HUES48 (cell line): Measurements from ENCODE around the gene OGFOD2.

Source experiments
- H3K27ac ChIP-seq: one replicate; pipeline ENCODE4 v1.7.0; 2013; ENCODE audit warnings: low read depth, low read length, inconsistent platforms
- H3K27me3 ChIP-seq: 2 replicates; pipeline ENCODE4 v1.6.1; 2013; ENCODE audit warnings: mild to moderate bottlenecking, low read length; ENCODE audit not compliant: control insufficient read depth, insufficient read depth
- H3K36me3 ChIP-seq: 2 replicates; pipeline ENCODE4 v1.6.1; 2013; ENCODE audit warnings: low read length; ENCODE audit not compliant: control insufficient read depth, insufficient read depth
- H3K4me1 ChIP-seq: 2 replicates; pipeline ENCODE4 v1.6.1; 2013; ENCODE audit warnings: mild to moderate bottlenecking, low read length; ENCODE audit not compliant: control insufficient read depth, insufficient read depth
- H3K4me3 ChIP-seq: 2 replicates; pipeline ENCODE4 v1.5.1; 2013; ENCODE audit warnings: mild to moderate bottlenecking, low read depth, low read length
- H3K9ac ChIP-seq: 2 replicates; pipeline ENCODE4 v1.6.1; 2013; ENCODE audit warnings: mild to moderate bottlenecking, low read depth, low read length, moderate library complexity
- H3K9me3 ChIP-seq: 2 replicates; pipeline ENCODE4 v1.6.1; 2013; ENCODE audit warnings: low read length; ENCODE audit not compliant: control insufficient read depth, insufficient read depth

Gene OGFOD2

DNA sequence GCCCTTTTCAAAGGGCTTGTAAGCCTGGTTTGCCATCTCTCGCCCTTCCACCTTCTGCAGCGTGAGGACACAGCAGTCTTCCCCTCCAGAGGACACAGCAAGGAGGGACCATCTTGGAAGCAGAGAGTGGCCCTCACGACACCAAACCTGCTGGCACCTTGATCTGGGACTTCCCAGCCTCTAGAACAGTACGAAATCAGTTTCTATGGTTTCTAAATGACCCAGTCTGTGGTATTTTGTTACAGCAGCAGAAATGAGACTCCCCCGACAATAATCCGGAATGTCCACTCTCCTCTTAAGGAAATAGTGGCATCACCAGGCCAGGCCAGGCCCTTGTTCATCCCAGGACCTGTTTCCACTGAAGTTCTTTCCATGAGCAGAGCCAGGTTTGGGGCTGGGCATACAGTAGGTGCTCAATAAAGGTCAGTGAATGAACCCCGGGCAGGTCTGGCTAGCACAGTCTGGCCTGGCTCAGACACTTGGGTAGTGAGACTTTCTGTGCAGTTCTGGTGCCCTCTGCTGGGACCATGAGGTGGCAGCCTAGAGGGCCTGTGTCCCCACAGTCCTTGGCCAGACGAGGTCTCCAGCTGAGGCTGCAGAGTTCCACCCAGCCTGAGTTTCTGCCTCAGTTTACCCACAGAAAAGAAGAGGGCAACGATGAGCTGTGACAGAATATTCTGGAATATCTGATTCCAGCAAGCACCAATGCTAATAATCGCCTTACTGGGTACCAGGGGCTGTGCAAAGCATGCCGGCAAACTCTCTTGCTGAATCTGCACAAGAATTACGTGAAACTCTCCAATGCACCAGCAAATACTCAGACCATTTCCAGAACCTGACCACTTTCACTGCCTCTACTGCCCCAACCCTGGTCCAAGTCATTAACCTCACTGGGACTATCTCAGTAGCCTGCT, 22.8 kb upstream of the OGFOD2 start:
- Histone ChIP-seq H3K9me3 (no peaks in the 10 kb centered on the region), H3K27ac (no peak overlapping the region), H3K4me3 (no peak overlapping the region), H3K27me3 (no peaks in the 10 kb centered on the region), H3K36me3 (no peaks in the 10 kb centered on the region), H3K4me1 (no peaks in the 10 kb centered on the region), H3K9ac (no peak overlapping the region)

DNA sequence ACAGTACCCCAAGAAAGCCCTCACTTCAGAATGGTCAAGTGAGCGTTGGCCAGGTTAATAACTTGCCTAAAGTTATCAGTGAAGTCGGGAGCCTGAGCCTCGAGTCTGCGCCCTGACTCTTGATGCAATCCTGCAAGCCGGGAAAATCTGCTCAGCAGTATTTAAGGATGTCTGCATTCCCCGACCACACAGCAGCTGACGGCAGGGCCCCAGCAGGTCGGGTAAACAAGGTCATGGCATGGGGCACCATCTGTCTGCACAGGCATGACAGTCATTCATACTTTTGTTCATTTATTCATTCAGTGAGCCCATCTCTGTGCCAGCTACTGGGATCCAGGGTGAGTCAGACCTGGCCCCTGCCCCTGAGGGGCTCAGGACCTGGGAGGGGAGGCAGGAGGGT, 19.9 kb upstream of the OGFOD2 start:
- Histone ChIP-seq H3K27me3 (no peaks in the 10 kb centered on the region), H3K9ac (no peak overlapping the region), H3K4me1 (no peaks in the 10 kb centered on the region), H3K9me3 (no peaks in the 10 kb centered on the region), H3K27ac (no peak overlapping the region), H3K4me3 (no peak overlapping the region), H3K36me3 (no peaks in the 10 kb centered on the region)

DNA sequence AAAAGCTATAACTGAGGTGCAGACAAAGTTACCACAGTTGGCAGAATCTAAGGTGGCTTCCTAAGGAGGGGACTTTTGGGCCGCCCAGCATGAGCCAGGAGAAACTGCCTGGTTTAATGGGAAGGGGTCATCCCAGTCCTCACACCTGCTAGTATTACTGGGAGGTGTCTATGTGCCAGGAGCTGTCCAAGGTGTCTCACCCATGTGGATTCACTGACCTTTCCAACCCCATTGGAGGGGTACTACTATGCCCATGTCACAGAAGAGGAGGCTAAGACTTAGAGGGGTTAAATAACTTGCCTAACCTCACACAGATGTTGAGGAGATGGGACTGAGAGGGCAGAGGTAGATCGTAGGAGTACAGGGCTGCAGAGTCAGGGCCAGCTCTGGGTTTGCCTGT, 19.0 kb upstream of the OGFOD2 start:
- Histone ChIP-seq H3K9ac (no peak overlapping the region), H3K4me3 (no peak overlapping the region), H3K36me3 (no peaks in the 10 kb centered on the region), H3K4me1 (no peaks in the 10 kb centered on the region), H3K27ac (no peak overlapping the region), H3K9me3 (no peaks in the 10 kb centered on the region), H3K27me3 (no peaks in the 10 kb centered on the region)

DNA sequence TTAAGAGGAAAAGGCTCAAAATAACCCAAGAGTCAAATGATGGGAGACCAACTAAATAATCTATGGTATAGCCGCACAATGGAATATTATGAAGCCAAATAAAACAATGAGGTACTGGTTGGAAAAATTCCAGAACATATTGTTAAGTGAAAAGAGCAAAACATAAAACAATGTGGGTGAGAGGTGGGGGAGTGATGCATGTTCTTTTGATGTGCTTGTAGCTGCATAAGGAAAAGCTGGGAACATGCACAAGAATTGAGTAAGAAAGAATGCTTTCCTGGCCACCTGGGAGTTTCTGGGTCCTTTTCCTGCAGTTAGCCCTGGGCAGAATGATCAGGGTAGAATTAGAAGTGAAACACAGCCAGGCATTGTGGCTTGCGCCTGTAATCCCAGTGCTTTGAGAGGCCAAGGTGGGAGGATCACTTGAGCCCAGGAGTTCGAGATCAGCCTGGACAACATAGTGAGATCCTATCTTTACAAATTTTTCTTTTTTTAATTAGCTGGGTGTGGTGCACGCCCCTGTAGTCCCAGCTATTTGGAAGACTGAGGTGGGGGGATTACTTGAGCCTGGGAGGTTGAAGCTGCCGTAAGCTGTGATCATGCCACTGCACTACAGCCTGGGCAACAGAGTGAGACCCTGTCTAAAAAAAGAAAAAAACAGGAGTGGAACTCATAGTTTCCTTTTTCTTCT, 16.7 kb upstream of the OGFOD2 start:
- H3K9me3 ChIP-seq = no peaks in the 10 kb centered on the region
- H3K36me3 ChIP-seq = no peaks in the 10 kb centered on the region
- no peak overlapping the region for H3K4me3 ChIP-seq

DNA sequence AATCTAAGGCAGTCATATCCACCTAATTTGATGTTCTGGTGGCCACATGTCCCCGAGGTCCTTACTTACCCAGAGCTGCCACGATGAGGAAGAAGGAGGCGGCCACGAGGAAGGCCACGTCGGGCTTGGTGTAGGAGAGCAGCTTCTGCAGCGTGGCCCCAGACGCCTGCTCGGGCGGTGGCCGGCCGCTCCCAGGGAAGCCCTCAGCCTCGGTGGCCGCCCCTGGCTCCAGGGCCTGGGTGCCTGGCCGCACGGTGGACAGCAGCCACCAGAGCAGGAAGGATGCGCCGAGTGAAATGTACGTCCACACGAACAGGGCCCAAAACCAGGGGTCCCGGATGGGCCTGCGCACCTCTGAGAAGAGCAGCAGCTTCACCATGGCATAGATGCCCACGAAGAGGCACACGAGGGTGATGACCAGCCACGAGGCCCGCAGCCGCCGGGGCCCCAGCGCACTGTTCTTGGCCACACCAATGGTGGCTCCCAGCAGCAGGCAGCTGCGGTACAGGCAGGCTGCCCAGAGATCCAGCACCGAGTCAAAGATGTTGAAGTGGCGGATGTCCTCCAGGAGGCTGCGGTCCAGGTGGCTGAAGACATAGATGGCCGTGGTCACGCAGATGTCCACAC, 15.4 kb upstream of the OGFOD2 start:
- Histone ChIP-seq H3K27me3 (no peaks in the 10 kb centered on the region), H3K9ac (no peak overlapping the region), H3K27ac (no peak overlapping the region), H3K4me1 (no peaks in the 10 kb centered on the region), H3K4me3 (no peak overlapping the region), H3K36me3 (no peaks in the 10 kb centered on the region), H3K9me3 (no peaks in the 10 kb centered on the region)

More for the DNA sequence above, 16.7 kb upstream of the OGFOD2 start:
- Histone ChIP-seq H3K27me3 (no peaks in the 10 kb centered on the region), H3K27ac (no peak overlapping the region), H3K4me1 (no peaks in the 10 kb centered on the region), H3K9ac (no peak overlapping the region)

DNA sequence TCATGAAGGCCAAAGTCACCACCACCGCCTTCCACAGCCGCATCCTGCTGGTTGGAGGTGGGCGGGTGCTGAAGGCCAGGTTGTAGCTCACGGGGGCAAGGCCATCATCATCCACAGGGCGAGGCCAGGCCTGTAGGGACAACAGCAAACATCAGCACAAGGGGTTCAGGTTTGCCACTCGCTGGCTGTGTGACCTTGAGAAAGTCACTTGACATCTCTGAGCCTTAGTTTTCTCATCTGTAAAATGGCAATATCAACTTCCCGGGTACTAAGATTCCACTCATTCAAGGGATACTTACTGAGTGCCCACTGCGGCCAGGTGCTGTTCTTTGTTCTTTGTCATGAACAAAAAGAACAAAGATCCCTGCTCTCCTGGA, 14.9 kb upstream of the OGFOD2 start:
- Histone ChIP-seq H3K4me3 (no peak overlapping the region), H3K9me3 (no peaks in the 10 kb centered on the region), H3K36me3 (no peaks in the 10 kb centered on the region), H3K4me1 (no peaks in the 10 kb centered on the region), H3K27ac (no peak overlapping the region), H3K27me3 (no peaks in the 10 kb centered on the region), H3K9ac (no peak overlapping the region)

DNA sequence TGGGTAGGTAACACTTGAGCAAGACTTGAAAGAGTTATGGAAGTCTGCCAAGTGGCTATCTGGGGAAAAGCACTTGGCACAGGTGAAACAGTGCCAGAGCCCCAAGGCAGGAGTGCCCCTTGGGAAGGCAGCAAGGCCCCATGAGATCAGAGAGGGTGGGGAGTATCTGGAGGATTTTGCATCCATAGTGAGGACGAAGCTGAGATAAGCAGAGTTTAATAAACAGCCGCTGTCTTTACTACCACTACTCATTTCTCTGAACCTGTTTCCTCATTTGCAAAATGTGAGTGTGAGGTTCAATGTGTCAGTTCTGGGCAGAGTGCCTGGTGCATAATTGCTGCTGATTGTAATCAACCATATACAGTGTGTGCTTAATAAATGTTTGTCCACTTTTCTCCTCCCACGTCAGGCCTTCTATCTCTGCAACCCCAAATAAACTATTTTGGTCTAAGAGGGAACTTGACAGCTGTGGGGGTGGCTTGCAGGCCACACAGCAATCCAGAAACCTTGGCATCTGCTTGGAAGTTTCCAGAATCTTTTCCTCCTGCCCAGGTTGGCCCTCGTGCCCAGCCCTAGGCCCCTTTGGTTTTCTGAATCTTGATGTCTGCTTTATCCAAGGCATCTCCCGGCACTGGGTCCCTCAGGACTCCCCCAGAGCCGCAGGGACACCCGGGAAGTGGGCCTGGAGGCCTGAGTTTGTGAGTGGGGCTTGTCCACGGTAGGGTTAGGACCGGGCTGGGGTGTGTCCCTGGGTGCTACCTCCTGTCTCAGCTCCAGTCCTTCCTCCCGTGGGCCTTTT, 13.3 kb upstream of the OGFOD2 start:
- Histone ChIP-seq H3K9ac (no peak overlapping the region), H3K4me3 (no peak overlapping the region), H3K4me1 (0 out of 2 replicates have a peak, but pooled peaks cover 2% of the 10 kb centered on the region), H3K9me3 (no peaks in the 10 kb centered on the region), H3K27me3 (no peaks in the 10 kb centered on the region), H3K27ac (no peak overlapping the region), H3K36me3 (no peaks in the 10 kb centered on the region)

DNA sequence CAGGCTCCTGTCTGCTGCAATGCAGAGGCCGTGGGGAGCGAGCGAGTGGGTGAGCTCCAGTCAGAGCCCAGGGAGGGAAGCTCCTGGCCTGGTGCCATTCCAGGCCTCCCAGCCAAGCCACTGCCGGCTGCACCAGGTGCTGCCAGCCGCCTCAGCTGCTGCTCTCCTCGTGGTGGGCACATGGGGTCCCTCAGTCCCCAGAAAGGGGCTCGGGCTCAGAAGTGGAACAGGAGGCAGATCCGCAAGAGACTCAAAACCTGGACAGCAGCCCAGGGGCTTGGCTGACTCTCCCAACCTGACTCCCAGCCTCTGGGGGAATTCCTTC, 11.1 kb upstream of the OGFOD2 start:
- H3K4me3 ChIP-seq = no peak overlapping the region
- H3K4me1 ChIP-seq = 0 out of 2 replicates have a peak, but pooled peaks cover 2% of the 10 kb centered on the region
- H3K27ac ChIP-seq = no peak overlapping the region
- no peaks in the 10 kb centered on the region for H3K36me3 ChIP-seq
- H3K27me3 ChIP-seq = no peaks in the 10 kb centered on the region
- H3K9me3 ChIP-seq = no peaks in the 10 kb centered on the region
- no peak overlapping the region for H3K9ac ChIP-seq

DNA sequence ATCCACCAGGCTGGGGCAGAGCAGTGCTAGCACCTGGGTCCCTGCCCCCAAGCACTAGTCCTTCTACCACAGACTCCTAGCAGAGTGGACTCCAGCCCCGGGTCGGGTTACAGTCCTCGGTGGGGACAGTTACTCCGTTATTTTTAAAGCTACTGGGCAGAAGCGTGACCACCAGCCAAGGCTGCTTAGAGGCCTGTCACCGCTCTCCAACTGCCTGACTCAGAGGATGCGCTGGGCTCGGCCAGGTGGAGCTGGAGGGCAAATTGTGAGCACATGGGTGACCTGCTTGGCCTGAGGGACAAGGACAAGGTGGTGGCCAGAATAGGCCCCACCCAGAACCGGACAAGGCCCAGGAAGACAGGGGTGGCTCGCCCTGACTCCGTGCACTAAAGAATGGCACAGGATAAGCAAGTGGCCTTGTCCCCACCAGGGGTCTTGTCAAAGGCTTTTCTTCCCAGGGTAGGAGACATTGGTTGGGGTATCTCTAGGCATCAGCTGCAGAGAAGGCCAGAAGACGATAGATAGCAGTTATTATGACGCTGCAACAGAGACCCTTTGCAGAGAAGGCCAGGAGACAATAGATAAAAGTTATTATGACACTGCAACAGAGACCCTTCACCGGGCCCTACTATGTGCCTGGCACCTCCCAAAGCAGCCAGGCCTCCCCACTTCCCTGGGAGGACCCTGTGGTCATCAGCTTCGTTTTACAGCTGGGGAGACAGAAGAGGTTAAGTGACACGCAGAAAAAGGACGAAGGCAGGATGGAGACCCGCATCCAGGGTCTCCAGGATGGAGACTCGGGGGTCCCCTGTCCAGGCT, 10.4 kb upstream of the OGFOD2 start:
- Histone ChIP-seq H3K4me1 (0 out of 2 replicates have a peak, but pooled peaks cover 2% of the 10 kb centered on the region), H3K4me3 (no peak overlapping the region), H3K36me3 (no peaks in the 10 kb centered on the region), H3K9ac (no peak overlapping the region), H3K9me3 (no peaks in the 10 kb centered on the region), H3K27ac (no peak overlapping the region), H3K27me3 (no peaks in the 10 kb centered on the region)

DNA sequence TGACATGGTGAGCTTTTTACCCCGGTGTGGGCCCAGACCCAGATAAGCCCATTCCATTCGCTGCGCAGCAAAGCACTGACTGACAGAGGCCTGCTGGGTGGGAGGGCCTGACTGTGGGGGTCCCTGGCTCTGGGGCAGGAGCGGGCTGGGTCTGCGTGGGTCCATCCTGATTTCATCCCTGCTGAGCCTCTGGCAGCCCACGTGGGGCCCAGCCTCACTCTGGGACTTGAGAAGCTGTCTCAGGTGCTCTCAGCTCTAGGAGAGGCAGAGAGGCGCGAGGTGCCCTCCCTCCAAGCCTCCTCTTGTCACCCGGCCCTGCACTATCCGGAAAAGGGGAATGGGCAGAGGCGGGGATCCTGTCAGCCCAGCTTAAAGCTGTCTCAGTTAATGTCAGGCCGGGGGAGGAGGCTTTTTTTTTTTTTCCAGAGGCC, 9.7 kb upstream of the OGFOD2 start:
- H3K4me3 ChIP-seq = peak overlapping the region; percentile 84; the same call in 1 of the 2 replicates
- no peaks in the 10 kb centered on the region for H3K9me3 ChIP-seq
- H3K27ac ChIP-seq = no peak overlapping the region
- H3K4me1 ChIP-seq = 0 out of 2 replicates have a peak, but pooled peaks cover 2% of the 10 kb centered on the region
- H3K27me3 ChIP-seq = no peaks in the 10 kb centered on the region
- H3K36me3 ChIP-seq = no peaks in the 10 kb centered on the region
- H3K9ac ChIP-seq = no peak overlapping the region
